ENCODE measurements around the gene CDK5. TPM values are rescaled to one million over a fixed set of nuclear protein-coding genes. Genes with fewer than 3 reads are reported as not detected.

Gene CDK5
- total and polyA plus RNA-seq, 2 of the 13 experiments (the other 11 are each of a cell fraction or from before 2014, with no cell fraction given), result 16.4 to 21.3 TPM

GRCh38 chr7:151064454-151064853, 6.8 kb upstream of the CDK5 start:
- DNase-seq (ENCODE audit: low spot score), result no peak
- no peak for ATAC-seq
- Histone ChIP-seq H3K36me3 (replicated peaks in 1 of 2; ENCODE audit: control insufficient read depth in 1 of 2, insufficient read depth in 2 of 2, low read length in 2 of 2) (peaks cover 11 to 47% of the 10 kb centered on the region in 2 experiments; a peak in 4 of 5 replicates), H3K9ac (ENCODE audit: insufficient read depth, low read depth, low read length) (no peak overlapping the region), H4K20me1 (ENCODE audit: insufficient read depth, low read length) (peaks cover 4% of the 10 kb centered on the region; the same call in 1 of the 2 replicates), H3K27me3 (ENCODE audit: control insufficient read depth in 1 of 2, insufficient read depth in 2 of 2, low read length in 2 of 2) (no peaks in the 10 kb centered on the region; a peak in 1 of 5 replicates), H3K27ac (ENCODE audit: extremely low read length, insufficient read depth, low read length) (no peak overlapping the region), H3K4me1 (ENCODE audit: insufficient read depth, low read length) (peaks cover 40% of the 10 kb centered on the region), H3K79me2 (ENCODE audit: insufficient read depth, low read length) (peaks cover 16% of the 10 kb centered on the region), H3K4me3 (replicated peaks in 1 of 3; ENCODE audit: insufficient read depth in 1 of 3, low read depth in 2 of 3, low read length in 3 of 3) (no peak overlapping the region), H3K9me3 (ENCODE audit: low read length) (no peaks in the 10 kb centered on the region), H2AFZ (ENCODE audit: low read length) (no peak overlapping the region), H3K4me2 (ENCODE audit: low read depth, low read length) (no peak overlapping the region)
- WGBS (ENCODE audit: low lambda C conversion rate), result 96% methylated on average over 4 of the region's 18 CpGs
- no TSS peak for BruUV-seq (replicated peaks)
- POLR2A ChIA-PET, result interaction anchor here (4.4 kb wide), 1 partner anchor 17 kb away, joined by 144 read pairs; the partner anchor contains the start of genes FASTK and TMUB1
- in situ Hi-C loops (cut with HindIII; ENCODE audit: extremely low pct_ligation_motif_present, low pct_unique_long_range_greater_than_20kb), result no loop called here
- CTCF ChIA-PET (ENCODE audit: low intra/inter-chr PET ratio, low total read pairs), result no interaction called here
- intact Hi-C loops (cut with micrococcal nuclease; ENCODE audit: unreplicated experiment), result no loop called here
- TF ChIP-seq, protein P1, sequence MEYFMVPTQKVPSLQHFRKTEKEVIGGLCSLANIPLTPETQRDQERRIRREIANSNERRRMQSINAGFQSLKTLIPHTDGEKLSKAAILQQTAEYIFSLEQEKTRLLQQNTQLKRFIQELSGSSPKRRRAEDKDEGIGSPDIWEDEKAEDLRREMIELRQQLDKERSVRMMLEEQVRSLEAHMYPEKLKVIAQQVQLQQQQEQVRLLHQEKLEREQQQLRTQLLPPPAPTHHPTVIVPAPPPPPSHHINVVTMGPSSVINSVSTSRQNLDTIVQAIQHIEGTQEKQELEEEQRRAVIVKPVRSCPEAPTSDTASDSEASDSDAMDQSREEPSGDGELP (IDR thresholded peaks at IDR 0.05; ENCODE audit: borderline replicate concordance, low read depth), result no peak
- TF ChIP-seq AGO2 (optimal IDR thresholded peaks at IDR 0.05; ENCODE audit: low read depth, low read length) (peak; percentile 54), RBFOX2 (IDR thresholded peaks at IDR 0.05; ENCODE audit: low read depth, low read length) (0 out of 2 replicates have a peak, but pooled peaks have one; percentile 53), ZNF841 (CRISPR knock-in tag; IDR thresholded peaks at IDR 0.05; ENCODE audit: borderline replicate concordance) (no peak)
- no peak for FAIRE-seq

DNA sequence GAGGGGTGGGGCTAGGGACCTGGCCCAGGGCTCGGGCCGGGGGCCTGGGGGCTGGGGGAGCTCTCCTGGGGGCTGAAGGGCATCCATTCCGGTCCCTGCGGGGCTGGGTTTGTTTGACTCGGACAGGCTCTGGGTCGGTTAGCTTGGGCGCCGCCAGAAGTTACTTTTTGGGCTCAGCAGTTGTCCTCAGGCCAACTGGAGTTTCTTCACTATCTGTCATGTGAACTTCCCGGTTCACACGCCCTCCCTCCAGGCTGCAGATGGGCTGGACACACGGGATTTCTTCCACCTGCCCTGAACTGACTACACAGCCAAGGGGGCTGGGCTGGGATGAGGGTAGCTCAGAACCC, 5.5 kb upstream of the CDK5 start:
- H3K9ac ChIP-seq (ENCODE audit: insufficient read depth, low read depth, low read length), result peak overlapping the region; percentile 82
- CTCF ChIA-PET (ENCODE audit: low intra/inter-chr PET ratio, low total read pairs), result no interaction called here
- no peak for FAIRE-seq
- TF ChIP-seq ZNF790 (CRISPR knock-in tag; IDR thresholded peaks at IDR 0.05; ENCODE audit: borderline replicate concordance) (no peak), MTF2 (CRISPR knock-in tag; IDR thresholded peaks at IDR 0.05; ENCODE audit: borderline replicate concordance) (0 out of 2 replicates have a peak, but pooled peaks have one; percentile 64), SAP130 (CRISPR knock-in tag; IDR thresholded peaks at IDR 0.05; ENCODE audit: low read depth) (0 out of 2 replicates have a peak, but pooled peaks have one; percentile 2), FOXA3 (CRISPR knock-in tag; IDR thresholded peaks at IDR 0.05) (no peak), SMYD3 (CRISPR knock-in tag; IDR thresholded peaks at IDR 0.05) (no peak), NBN (conservative IDR thresholded peaks at IDR 0.05) (no peak), POLR2G (IDR thresholded peaks at IDR 0.05; ENCODE audit: low read depth, low read length) (no peak), ZNF839 (CRISPR knock-in tag; IDR thresholded peaks at IDR 0.05; ENCODE audit: borderline replicate concordance) (no peak), HIC2 (CRISPR knock-in tag; IDR thresholded peaks at IDR 0.05; ENCODE audit: low read depth) (no peak), SOX13 (IDR thresholded peaks at IDR 0.05) (no peak), SOX13 (CRISPR knock-in tag; conservative IDR thresholded peaks at IDR 0.05 in 1 of 2, IDR thresholded peaks at IDR 0.05 in 1 of 2) (no peak), ZNF75D (CRISPR knock-in tag; IDR thresholded peaks at IDR 0.05; ENCODE audit: borderline replicate concordance) (no peak), ZNF224 (CRISPR knock-in tag; IDR thresholded peaks at IDR 0.05) (0 out of 2 replicates have a peak, but pooled peaks have one; percentile 40), PLRG1 (conservative IDR thresholded peaks at IDR 0.05) (no peak)

More for the DNA sequence above, 5.5 kb upstream of the CDK5 start:
- DNase-seq (ENCODE audit: low spot score) (peak; percentile 41), ATAC-seq (peak; percentile 3)
- H3K27ac ChIP-seq (ENCODE audit: extremely low read length, insufficient read depth, low read length), result peak overlapping the region; percentile 95
- peaks cover 45% of the 10 kb centered on the region for H3K4me1 ChIP-seq (ENCODE audit: insufficient read depth, low read length)
- peaks cover 16% of the 10 kb centered on the region for H3K79me2 ChIP-seq (ENCODE audit: insufficient read depth, low read length)
- in situ Hi-C loops (cut with HindIII; ENCODE audit: extremely low pct_ligation_motif_present, low pct_unique_long_range_greater_than_20kb), result no loop called here
- H2AFZ ChIP-seq (ENCODE audit: low read length), result no peak overlapping the region
- H4K20me1 ChIP-seq (ENCODE audit: insufficient read depth, low read length), result peaks cover 4% of the 10 kb centered on the region; the same call in 1 of the 2 replicates
- intact Hi-C loops (cut with micrococcal nuclease; ENCODE audit: unreplicated experiment), result no loop called here
- POLR2A ChIA-PET, result interaction anchor here (0.6 to 4.4 kb wide), 19 partner anchors 9 to 457 kb away, joined by 3 to 144 read pairs (median 6); partner anchors contain the start of genes ABCB8, ABCF2, AGAP3 and FASTK
- 0% methylated on average over 3 of the region's 11 CpGs for WGBS (ENCODE audit: low lambda C conversion rate)
- H3K36me3 ChIP-seq (replicated peaks in 1 of 2; ENCODE audit: control insufficient read depth in 1 of 2, insufficient read depth in 2 of 2, low read length in 2 of 2), result peaks cover 9 to 38% of the 10 kb centered on the region in 2 experiments; a peak in 4 of 5 replicates
- H3K27me3 ChIP-seq (ENCODE audit: control insufficient read depth in 1 of 2, insufficient read depth in 2 of 2, low read length in 2 of 2), result no peaks in the 10 kb centered on the region; a peak in 1 of 5 replicates
- H3K4me2 ChIP-seq (ENCODE audit: low read depth, low read length), result peak overlapping the region; percentile 97
- BruUV-seq (replicated peaks), result no TSS peak
- peak overlapping the region; percentile 62 to 80 (median 70) for H3K4me3 ChIP-seq (replicated peaks in 1 of 3; ENCODE audit: insufficient read depth in 1 of 3, low read depth in 2 of 3, low read length in 3 of 3)
- H3K9me3 ChIP-seq (ENCODE audit: low read length), result no peaks in the 10 kb centered on the region

All from HepG2 (cell line).